HG03442 (cell line): ENCODE data around the gene UBASH3A.

Source experiments
- ATAC-seq: cut with Tn5 transposase; IDR thresholded peaks from one replicate; pipeline ENCODE4 v1.9.1; 2021; ENCODE audit warnings: mild to moderate bottlenecking, moderate library complexity; ENCODE audit not compliant: unreplicated experiment

Gene UBASH3A

DNA sequence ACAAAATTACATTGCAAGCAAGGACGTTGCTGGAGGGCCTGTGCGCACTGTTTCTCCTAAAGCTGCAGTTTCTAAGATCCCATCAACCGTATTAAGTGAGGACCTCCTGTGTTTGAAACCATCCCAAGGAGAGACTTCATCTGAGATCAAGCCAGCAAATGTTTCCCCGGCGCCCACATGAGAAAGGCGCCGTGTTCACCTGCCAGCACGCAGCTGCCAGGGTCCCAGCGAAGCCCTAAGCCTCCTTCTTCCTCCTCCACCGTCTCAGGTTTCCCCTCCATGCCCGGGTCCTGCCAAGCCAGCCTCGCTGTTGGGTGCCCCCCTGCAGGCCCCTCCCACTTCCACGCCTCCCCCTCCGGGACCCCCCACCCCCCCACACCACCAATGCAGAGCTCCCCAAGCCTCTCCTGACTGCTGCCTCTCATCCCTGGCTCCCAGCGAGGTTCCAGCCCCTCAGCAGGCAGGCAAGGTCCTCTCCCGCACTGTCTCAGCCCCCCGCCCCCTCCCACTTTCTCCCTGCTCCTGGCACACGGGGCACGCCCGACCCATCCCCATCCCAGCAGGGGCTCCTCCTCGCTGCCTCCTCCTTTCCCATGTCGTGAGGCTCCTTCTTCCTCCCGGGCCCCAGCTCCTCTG, 28.7 kb upstream of the UBASH3A start:
- ATAC-seq: no peak

DNA sequence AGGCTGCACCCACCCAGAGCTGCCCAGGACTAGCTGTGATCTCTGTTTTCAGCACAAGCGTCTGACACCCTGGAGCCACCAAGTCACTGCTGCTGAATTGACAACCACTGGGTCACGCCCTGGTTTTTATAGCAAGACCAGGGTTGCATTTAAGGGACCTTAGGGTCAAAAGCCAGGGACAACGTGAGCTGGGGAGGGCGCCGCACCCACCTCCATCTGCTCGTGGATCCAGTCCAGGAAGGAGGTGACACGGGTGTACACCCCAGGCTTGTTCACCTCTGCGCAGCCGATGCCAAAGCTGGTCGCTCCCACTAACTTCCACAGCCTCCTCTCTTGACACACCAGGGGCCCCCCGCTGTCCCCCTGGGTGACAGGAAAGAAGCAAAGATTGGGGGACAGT, 28.2 kb upstream of the UBASH3A start:
- ATAC-seq: no peak

DNA sequence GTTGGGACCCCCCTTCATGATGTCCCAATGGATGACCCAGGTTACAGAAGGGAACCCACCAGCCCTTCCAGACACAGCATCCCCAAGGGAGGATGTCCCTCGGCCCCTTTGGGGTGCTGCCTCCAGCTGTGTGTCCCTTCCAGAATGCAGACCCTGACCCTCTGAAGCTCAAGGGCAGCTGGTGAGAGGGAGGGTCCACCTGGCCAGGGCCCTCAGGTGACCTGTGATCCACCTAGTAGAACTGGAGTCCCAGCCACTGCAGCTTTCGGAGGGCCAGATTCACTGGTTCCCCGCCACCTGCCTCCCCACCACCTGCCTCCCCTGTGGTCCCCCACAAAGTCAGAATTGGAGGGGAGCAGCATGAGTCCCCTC, 27.8 kb upstream of the UBASH3A start:
- no peak for ATAC-seq

DNA sequence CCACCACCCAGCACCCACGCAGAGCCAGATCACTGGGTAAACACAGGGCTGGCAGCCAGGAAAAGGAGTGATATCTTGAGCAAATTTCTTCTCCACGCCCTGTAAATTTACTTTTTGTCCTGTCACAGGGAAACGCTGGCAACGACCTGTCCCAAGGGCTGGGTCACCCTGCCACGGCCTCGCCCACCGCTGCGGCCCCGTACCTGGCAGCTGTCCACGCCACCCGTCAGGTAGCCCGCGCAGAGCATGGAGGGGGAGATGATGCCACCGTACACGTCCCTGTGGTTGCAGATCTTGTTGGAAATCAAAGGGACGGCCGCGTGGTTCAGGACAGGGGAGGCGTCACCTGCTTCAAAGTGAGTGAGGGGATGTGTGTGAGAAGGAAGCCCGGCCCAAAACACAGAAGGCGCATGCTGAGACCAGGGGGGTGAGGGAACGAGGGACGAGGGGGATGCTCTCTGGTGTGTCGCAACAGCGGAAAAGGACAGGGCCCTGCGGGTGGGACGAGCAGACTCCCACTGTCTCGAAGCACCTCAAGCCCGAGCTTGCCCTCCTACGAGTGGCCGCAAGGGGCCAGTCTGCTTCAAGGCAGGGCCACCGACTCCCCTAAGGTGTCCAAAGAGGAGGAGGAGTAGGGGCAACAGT, 27.2 kb upstream of the UBASH3A start:
- ATAC-seq: no peak

DNA sequence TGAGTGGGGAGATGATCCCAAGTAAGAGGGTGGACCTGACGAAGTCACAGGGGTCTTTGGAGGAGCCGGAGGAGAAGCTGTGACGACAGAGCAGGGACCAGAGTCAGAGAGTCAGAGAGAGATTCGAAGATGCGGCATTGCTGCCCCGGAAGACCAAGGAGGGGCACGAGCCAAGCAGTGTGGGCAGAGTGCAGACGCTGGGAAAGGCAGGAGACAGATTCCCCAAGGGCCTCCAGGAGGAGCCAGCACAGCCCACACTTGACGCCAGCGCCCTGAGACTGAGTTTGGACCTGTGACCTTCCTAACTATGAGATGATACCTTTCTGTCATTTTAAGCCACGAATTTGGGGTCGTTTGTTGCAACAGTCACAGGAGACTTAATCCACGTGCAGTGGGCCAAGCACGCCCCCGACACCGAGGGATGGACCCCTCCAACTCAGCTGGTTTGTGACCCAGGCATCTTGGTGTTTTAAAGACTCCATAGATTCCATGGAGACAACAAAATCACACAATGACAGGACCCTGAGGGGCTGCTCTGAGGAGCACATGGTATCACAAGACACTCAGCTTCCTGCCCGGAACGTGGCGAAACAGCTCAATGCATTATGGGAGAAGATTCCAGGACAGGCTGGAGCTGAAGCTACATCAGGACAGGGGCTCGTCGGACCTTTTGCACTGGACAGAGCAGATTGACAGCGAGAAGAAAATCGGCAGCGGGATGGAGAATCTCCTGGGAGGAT, 26.3 kb upstream of the UBASH3A start:
- no peak for ATAC-seq

DNA sequence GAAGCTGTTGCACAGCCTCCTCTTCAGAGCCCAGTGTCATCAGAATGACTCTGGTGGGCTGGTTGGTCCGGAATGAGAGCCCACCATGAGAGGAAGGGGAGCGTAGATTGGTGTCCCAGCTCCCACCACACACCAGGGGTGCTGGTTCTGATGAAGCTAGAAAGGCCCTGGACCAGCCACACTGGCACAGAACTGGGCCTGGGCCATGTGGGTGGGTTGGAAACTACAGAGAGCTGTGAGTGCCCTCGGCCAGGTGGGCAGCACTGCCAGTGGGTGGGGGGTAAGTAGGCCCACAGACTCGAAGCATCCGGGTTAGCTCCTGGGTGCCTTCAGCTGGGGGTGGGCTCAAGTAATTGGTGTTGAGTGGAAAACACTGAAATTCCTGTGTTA, 25.8 kb upstream of the UBASH3A start:
- no peak for ATAC-seq

DNA sequence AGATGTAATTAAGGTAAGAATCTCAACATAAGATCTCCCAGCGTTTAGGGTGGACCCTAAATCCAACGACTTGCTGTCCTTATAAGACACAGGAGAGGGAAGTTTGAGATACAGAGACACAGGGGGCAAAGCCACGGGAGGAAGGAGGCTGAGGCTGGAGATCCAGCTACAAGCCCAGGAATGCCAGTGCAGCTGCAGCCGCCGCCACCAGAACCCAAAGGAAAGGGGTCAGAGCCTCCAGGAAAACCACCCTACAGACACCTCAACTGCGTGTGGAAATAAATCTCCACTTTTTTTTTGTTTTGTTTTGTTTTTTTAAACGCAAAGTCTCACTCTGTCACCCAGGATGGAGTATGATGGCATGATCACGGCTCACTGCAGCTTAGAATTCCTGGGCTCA, 25.3 kb upstream of the UBASH3A start:
- ATAC-seq: no peak

DNA sequence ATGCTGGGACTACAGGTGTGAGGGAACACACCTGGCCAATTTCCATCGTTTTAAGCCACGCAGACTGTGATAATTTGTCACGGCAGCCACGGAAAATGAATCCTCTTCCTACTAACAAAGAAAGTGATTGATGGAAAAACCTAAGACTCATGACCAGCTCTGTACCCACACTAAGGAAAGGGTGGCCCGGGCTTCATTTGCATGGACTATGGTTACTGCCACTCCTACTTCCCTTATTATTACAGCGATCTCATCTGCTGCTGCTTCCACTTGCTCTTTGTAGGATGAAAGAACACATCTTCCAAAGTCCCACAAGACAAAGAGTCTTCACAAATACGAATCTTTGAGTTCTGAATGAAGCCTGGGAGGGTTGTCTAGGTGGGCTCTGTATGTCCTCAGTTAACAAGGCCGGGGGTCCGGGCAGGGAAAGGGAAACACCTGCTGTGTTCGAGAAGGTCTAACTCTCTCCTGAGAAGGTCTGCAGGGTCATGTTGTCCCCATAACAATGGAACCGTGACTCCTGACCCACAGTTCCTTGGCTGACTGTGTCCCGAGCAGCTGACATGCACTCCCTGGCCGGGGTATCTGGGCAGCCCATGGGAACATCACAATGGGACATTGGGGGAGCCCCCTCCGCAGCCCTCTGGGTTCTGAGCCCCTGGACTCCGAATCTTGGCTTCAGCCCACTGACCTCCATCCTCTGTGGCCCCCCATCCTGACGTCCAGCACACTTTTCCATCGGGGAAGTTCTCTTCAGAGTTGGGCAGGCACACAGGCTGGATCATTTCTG, 24.1 kb upstream of the UBASH3A start:
- ATAC-seq: no peak

DNA sequence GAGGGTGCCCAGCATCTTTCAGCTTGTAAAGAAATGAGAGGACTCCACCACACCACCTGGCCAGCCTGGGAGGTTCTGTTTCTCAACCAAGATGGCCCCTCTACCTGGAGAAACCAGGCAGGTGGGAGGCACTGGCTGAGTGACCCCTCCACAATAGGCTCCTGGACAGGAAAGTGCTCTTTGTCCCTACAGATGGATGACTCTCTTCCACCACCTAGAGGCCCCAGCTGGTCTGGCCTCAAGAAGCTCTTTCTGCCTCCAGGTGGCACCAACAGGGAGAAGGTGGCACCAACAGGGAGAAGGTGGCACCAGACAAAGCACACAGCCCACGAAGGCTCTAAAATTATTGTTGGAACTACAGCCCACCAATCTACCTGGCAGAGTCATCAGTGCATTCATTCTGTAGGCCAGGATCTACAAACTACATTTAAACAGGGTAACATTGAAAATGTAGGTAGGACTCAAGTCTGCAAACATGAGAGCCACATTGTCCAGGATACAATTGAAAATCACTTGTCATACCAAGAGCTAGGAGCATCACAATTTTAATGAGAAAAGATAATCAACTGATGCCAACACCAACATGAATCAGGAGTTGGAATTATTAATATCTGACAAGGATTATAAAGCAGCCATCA, 22.2 kb upstream of the UBASH3A start:
- no peak for ATAC-seq

DNA sequence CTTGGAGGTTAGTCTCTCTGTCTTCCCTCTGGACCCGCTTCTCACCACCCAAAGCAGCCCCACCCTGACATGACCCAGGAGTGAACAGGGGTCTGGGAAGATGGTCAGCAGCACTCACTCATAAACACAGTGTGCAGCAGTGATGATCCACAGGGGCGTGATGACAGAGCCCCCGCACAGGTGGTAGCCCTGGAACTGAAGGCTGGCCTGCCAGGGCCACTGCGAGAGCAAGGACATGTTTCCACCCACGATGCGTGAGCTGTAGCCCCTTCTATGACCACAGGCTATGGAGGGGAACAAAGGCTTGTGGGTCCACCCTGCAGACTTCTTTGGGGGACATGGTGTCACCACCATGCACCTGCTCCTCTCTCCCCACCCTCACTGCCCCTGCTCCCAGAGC, 20.8 kb upstream of the UBASH3A start:
- ATAC-seq: no peak

DNA sequence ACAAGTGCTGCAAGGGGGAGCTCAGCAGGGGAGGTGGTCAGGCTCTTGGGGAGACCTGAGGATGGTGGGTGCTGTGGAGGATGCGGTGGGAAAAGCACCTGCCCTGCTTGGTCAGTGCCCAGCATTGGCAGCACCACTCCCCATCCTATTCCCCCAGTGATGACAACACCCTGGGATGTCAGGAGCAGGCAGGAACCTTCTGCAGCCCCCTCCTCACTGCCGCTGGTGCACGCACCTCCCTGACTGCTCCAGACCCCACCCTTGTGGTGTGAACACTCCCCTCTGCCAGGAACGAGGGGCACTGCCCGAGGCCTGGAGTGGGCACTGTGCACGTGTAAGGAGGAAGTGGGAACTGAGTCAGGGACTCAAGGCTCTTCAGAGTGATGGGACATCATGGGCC, 20.4 kb upstream of the UBASH3A start:
- no peak for ATAC-seq

DNA sequence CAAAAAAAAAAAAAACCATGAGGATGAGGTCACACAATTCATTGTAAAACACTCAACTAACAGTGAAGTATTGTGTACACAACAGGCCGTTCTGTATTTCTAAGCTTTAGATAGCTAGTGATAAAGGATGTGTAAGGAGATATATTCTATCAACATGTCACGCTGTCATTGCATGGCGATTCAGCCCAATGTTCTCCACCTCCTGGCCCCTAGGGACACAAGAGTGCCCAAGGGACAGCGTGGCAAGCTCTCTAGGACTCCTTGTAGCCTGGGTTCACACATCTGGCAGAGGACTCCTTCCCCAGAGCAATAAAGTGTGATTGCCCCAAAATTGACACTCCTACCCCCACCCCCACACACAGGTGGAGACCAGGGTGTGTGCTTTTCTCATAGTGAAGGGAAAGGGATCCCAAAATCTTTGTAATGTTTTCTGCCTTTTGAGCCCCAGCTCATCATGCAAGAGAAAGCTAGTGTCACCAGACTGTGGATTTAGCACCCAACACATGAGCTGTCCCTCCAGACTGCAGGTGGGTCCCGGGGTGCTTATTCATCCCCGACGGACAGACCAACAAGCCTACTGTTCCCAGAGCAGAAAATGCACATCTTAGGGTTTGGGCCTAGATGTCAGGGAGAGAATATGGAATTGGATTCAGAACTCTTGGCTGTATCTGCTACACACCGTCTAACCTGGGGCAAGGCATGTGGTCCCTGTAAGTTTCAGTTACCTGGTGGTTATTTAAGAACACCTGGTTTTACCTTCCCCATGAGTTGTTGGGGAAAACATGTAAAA, 19.4 kb upstream of the UBASH3A start:
- ATAC-seq: no peak

DNA sequence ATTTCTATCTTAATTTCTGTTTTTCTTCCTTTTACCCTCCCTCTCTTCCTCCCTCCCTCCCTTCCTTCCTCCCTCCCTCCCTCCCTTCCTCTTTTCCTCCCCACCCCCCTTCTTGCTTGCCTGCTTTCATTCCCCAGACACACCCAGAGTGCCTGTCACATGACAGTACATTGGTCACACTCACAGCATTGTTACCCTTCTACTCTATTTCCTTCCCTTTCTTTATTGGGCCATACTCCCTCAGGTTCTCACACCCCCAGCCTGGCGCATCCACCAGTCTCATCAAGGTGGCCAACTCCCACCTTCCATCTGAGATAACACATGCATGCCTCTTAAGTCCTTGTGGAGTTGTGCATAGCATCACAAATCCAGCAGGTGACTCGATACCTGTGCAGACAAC, 18.7 kb upstream of the UBASH3A start:
- no peak for ATAC-seq

DNA sequence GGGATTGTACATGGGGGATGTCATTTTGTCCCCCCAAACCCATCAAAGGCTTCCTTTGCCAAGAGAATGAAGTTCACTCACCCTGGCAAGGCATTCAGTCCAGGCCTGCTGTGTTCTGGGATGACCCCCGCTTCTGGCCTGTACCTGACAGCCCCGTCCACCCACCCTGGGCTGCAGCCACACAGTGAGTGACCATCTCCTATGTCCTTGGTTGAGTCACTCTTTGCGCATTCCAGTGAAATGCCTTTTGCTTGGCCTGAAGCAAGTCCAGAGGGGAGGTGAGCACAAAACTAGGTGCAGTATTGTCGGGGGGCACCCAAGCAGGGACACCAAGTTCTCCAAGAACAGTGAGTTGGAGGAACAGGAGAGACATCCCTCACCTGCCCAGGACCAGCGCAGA, 18.1 kb upstream of the UBASH3A start:
- ATAC-seq: no peak

DNA sequence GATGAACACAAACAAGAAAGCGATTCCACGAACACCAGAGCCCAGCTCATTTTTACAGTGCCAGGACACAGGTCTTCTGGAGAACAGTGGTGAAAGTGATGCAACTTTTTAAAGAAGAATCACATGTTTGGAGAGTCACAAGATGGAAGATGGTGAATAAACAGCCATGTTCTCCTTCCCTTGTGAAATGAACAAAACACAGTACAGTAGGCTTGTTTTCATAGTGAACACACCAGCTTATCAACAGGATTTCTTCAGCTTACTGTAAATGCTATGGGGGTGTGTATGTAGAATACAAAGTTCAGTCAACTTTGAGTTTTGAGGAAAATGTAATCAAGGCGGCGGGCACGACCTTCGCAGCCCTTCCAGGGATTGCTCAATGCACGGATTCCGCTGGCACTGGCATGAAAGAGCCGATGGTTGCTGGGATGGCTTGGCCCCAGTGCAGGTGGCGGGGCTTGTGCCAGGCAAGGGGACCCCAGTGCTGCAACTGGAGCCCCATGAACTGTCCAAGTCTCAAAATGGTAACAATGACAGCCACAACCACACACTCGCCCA, 17.6 kb upstream of the UBASH3A start:
- no peak for ATAC-seq

DNA sequence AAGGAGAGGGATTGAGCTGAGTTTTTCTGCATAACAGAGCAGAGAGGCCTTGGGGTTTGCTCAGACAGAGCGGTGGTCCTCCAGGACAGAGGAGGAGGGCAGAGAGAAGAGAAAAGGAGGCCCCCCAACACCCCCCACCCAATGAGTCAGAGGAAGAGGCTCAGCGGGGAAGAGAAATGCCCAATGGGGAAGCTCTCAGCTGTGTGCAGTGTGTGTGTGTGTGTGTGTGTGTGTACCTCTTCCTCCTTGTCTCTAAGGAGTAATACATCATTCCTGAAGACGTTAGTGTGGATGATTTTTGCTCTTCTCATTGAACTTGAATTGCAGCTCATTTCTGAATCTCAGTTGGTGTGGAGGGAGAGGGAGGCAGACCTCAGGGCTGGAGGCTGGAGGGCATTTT, 16.5 kb upstream of the UBASH3A start:
- no peak for ATAC-seq

DNA sequence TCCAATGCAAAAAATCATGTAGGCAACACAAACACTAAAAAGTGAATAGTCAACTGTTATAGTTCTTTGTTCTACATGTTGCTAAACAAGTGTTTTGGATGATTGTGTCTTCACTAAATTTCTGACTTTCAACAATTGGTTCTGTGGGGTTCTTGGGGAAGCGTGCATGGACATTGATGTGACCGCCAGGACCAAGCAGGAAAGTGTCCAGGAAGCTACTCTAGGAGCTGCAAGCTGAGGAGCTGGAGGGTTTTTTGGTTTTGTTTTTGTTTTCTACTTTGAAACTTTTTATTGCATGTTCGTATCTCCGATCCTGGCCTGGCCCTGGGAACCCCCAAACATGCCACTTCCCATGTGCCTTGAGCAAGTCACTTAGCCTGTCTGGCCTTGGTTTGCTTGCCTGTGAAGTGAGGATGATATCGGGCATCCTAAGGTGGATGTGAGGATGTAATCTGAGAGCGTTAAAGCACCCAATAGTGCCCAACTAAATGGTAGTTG, 15.8 kb upstream of the UBASH3A start:
- no peak for ATAC-seq

DNA sequence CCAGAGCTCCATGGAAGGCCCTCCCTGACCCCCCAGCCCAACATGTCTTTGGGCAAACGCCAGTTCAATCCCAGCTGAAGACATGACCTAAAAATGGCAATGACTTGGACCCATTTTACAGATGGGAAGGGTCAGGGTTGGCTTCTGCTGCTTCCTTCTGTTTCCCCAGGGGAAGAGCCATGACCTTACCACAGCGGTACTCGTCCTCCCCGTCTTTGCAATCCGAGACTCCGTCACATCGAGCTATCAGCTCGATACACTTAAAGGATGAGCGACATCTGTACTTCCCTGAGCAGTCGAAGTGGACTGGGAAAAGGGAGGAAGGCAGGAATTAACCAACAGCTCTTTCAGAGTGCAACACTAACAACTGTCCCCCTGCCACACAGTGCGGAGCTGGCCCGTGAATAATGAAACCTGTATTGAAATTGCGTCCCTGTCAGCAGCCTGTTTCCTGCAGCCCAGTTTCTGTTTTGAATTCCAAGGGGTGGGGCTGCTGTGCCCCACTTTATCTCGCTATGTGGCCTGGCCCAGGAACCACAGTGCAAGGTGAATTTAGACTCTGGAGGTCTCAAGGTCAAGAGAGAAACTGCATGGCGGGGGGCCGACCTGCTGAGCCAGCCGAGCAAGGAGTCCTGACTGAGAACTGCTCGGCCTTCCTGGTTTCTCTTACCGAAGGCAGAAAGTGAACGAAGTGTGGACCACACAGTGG, 14.8 kb upstream of the UBASH3A start:
- ATAC-seq: no peak

DNA sequence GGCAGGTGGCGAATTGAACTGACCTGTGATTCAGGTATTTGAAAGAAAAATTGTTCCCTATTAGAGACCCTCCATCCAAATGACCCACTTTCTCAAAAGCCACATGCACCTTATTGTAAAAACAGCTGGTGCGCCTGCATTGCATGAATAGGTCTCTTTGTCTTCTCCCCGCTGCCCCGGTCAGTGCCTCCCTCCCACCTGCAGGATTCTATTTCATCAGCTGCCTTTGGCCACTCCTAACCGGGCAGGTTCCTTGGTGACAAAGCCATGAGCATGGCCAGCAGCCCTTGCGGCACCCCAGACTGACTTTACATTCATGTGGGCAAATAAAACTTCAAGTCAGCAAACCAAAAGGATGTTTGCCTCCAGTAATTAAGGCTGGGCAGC, 14.3 kb upstream of the UBASH3A start:
- ATAC-seq: no peak
